SU-DHL-6 (cell line): ENCODE data around the gene NLGN2.

ENCODE experiments used
- H2AFZ ChIP-seq: fragments of 200-600 bp; sonication (generic); 2 replicates; pipeline ENCODE4 v1.6.1; 2014; ENCODE audit warnings: low read depth, mild to moderate bottlenecking, moderate library complexity, mixed read lengths, antibody characterized with exemption, low read length; ENCODE audit not compliant: severe bottlenecking
- H3F3A ChIP-seq: fragments of 200-600 bp; shearing (Covaris generic); 2 replicates; pipeline ENCODE4 v1.6.0; 2016; ENCODE audit warnings: antibody characterized with exemption, mild to moderate bottlenecking; ENCODE audit not compliant: insufficient read depth
- H3K27ac ChIP-seq: fragments of 200-600 bp; sonication (generic); 2 replicates; pipeline ENCODE4 v1.5.1; 2016; ENCODE audit warnings: low read depth, mild to moderate bottlenecking, low read length, moderate library complexity, mixed read lengths
- H3K27me3 ChIP-seq: fragments of 200-600 bp; sonication (generic), shearing (Covaris generic); 2 replicates; pipeline ENCODE4 v1.6.0; 2014; ENCODE audit warnings: mild to moderate bottlenecking, low read length
- H3K36me3 ChIP-seq: fragments of 200-600 bp; sonication (generic); 2 replicates; pipeline ENCODE4 v1.6.1; 2014; ENCODE audit warnings: mild to moderate bottlenecking, low read length, mixed read lengths
- H3K4me2 ChIP-seq: fragments of 300-600, 200-600 bp; shearing (Covaris generic), sonication (generic); 2 replicates; pipeline ENCODE4 v1.6.0; 2014; ENCODE audit warnings: low read length, low read depth, mild to moderate bottlenecking; ENCODE audit not compliant: poor library complexity, severe bottlenecking
- H3K4me3 ChIP-seq: fragments of 200-600 bp; sonication (generic); 2 replicates; pipeline ENCODE4 v1.5.1; 2014; ENCODE audit warnings: antibody characterized with exemption, low read length, mild to moderate bottlenecking, mixed read lengths; ENCODE audit not compliant: insufficient read depth, poor library complexity, severe bottlenecking
- H3K79me2 ChIP-seq: fragments of 200-600 bp; sonication (generic); 2 replicates; pipeline ENCODE4 v1.6.1; 2014; ENCODE audit warnings: mild to moderate bottlenecking, low read length, moderate library complexity; ENCODE audit not compliant: insufficient read depth
- H3K9ac ChIP-seq: fragments of 200-600 bp; sonication (generic); 2 replicates; pipeline ENCODE4 v1.7.0; 2014; ENCODE audit warnings: mild to moderate bottlenecking, low read length
- H3K9me2 ChIP-seq: fragments of 200-600 bp; sonication (generic); replicated peaks from 2 replicates; pipeline ENCODE4 v1.6.1; 2014; ENCODE audit warnings: low read length; ENCODE audit not compliant: insufficient read depth
- H3K9me3 ChIP-seq: fragments of 200-600 bp; sonication (generic); 2 replicates; pipeline ENCODE4 v1.6.1; 2014; ENCODE audit warnings: low read length, mixed read lengths; ENCODE audit not compliant: insufficient read depth
- H4K20me1 ChIP-seq: fragments of 200-600 bp; sonication (generic); 2 replicates; pipeline ENCODE4 v1.6.1; 2014; ENCODE audit warnings: low read depth, mild to moderate bottlenecking, antibody characterized with exemption, low read length, moderate library complexity, mixed read lengths
- EZH2phosphoT487 ChIP-seq: fragments of 200-600 bp; sonication (generic), shearing (Covaris generic); conservative IDR thresholded peaks from 2 replicates; pipeline ENCODE4 v1.6.1; 2018; ENCODE audit warnings: mild to moderate bottlenecking, antibody characterized with exemption, low read length, moderate library complexity, mixed read lengths
- TF ChIP-seq, protein P1 (sequence below): fragments of 200-600 bp; sonication (generic); IDR thresholded peaks from one replicate; pipeline ENCODE4 v1.5.1; 2017; ENCODE audit warnings: antibody characterized with exemption, mild to moderate bottlenecking, low read length, moderate library complexity; ENCODE audit not compliant: insufficient read depth, poor library complexity, severe bottlenecking

NLGN2 gene

DNA sequence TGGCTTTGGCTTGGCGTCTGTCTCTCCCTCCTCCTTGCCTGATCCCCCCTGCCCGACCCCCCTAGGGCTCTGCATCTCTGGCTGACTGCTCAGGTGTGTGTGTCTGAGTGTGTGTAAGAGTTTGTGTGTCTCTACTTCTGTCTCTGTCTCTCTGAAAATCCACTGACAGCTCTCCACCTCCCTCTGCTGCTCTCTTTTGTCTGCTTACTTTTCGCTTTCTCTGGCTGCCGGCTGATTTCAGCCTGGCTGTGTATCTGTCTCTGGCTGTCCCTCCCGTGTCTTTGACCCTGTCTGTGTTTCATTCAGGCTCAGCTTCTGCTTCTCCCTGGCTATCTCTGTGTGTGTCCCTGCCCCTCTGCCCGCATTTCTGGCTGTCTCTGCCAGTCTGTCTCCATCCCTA is 8.7 kb downstream of the NLGN2 start:
- Histone ChIP-seq H3K79me2 (no peaks in the 10 kb centered on the region), H3K9ac (no peak overlapping the region), H3K27me3 (no peaks in the 10 kb centered on the region), H3K27ac (no peak overlapping the region), H4K20me1 (no peaks in the 10 kb centered on the region), H3K36me3 (no peaks in the 10 kb centered on the region), H3K9me2 (no peaks in the 10 kb centered on the region), H3F3A (no peaks in the 10 kb centered on the region), H3K4me3 (no peak overlapping the region), H2AFZ (no peak overlapping the region), H3K9me3 (no peaks in the 10 kb centered on the region), H3K4me2 (no peak overlapping the region)
- TF ChIP-seq EZH2phosphoT487: no peak
- TF ChIP-seq, protein P1, sequence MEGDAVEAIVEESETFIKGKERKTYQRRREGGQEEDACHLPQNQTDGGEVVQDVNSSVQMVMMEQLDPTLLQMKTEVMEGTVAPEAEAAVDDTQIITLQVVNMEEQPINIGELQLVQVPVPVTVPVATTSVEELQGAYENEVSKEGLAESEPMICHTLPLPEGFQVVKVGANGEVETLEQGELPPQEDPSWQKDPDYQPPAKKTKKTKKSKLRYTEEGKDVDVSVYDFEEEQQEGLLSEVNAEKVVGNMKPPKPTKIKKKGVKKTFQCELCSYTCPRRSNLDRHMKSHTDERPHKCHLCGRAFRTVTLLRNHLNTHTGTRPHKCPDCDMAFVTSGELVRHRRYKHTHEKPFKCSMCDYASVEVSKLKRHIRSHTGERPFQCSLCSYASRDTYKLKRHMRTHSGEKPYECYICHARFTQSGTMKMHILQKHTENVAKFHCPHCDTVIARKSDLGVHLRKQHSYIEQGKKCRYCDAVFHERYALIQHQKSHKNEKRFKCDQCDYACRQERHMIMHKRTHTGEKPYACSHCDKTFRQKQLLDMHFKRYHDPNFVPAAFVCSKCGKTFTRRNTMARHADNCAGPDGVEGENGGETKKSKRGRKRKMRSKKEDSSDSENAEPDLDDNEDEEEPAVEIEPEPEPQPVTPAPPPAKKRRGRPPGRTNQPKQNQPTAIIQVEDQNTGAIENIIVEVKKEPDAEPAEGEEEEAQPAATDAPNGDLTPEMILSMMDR: no peak

DNA sequence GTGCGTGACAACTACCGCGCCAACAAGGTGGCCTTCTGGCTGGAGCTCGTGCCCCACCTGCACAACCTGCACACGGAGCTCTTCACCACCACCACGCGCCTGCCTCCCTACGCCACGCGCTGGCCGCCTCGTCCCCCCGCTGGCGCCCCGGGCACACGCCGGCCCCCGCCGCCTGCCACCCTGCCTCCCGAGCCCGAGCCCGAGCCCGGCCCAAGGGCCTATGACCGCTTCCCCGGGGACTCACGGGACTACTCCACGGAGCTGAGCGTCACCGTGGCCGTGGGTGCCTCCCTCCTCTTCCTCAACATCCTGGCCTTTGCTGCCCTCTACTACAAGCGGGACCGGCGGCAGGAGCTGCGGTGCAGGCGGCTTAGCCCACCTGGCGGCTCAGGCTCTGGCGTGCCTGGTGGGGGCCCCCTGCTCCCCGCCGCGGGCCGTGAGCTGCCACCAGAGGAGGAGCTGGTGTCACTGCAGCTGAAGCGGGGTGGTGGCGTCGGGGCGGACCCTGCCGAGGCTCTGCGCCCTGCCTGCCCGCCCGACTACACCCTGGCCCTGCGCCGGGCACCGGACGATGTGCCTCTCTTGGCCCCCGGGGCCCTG is 9.5 kb downstream of the NLGN2 start:
- H3K27me3 ChIP-seq: no peaks in the 10 kb centered on the region
- no peaks in the 10 kb centered on the region for H3K36me3 ChIP-seq
- no peak overlapping the region for H3K4me2 ChIP-seq
- no peaks in the 10 kb centered on the region for H4K20me1 ChIP-seq
- no peak overlapping the region for H3K4me3 ChIP-seq
- H3K27ac ChIP-seq: no peak overlapping the region
- no peaks in the 10 kb centered on the region for H3K9me2 ChIP-seq
- TF ChIP-seq EZH2phosphoT487: no peak
- TF ChIP-seq, protein P1: no peak
- no peaks in the 10 kb centered on the region for H3K9me3 ChIP-seq
- H3K79me2 ChIP-seq: no peaks in the 10 kb centered on the region
- no peak overlapping the region for H3K9ac ChIP-seq
- H3F3A ChIP-seq: no peaks in the 10 kb centered on the region
- no peak overlapping the region for H2AFZ ChIP-seq

DNA sequence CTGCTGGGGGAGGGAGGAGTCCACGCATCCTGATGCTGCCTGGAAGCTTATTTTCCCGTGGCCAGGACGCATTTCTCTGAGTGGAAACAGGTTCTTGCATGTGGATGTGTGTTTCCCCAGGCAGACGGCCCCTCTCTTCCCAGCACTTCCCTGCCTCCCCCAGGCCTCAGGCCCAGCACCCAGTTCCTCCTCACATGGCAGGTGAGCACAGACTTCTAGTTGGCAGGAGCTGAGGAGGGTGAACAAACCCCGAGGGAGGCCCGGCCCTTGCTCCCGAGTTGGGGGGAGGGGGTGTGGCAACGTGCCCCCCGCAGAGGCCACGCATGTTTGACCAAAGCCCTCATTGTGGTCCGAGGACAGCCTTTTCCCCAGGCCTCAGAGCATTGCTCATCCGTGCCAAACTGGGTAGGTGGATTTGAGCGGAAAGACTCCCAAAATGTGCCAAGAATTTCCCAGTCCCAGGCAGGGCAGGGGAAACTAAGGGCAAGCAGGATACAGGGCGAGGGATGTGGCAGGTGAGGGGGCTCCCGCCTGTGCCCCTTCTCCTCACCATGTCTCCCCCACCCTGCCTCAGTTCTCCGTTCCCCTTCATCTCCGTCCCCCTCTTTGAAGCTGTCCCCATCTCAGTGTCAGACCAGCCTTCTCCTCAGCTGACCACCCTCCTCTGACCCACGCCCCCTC is 11.0 kb downstream of the NLGN2 start:
- H3K79me2 ChIP-seq: no peaks in the 10 kb centered on the region
- H3K9me2 ChIP-seq: no peaks in the 10 kb centered on the region
- H3K36me3 ChIP-seq: no peaks in the 10 kb centered on the region
- H3K27ac ChIP-seq: no peak overlapping the region
- H3K9me3 ChIP-seq: no peaks in the 10 kb centered on the region
- no peak for TF ChIP-seq EZH2phosphoT487
- TF ChIP-seq, protein P1: no peak
- no peaks in the 10 kb centered on the region for H4K20me1 ChIP-seq
- H3F3A ChIP-seq: no peaks in the 10 kb centered on the region
- no peak overlapping the region for H3K4me2 ChIP-seq
- H3K4me3 ChIP-seq: no peak overlapping the region
- no peak overlapping the region for H3K9ac ChIP-seq
- no peaks in the 10 kb centered on the region for H3K27me3 ChIP-seq
- H2AFZ ChIP-seq: no peak overlapping the region
